Ascending aorta (tissue), 2 donors: ENCODE data around the gene ZNF660. TPM values are rescaled to one million over a fixed set of nuclear protein-coding genes. Genes with fewer than 3 reads are reported as not detected.

Experiments used
- DNase-seq, 2 donors: peaks; one replicate each; pipeline ENCODE4 v3.0.0-alpha.2; 2019; ENCODE audit warnings: low spot score in 2 of 2
- H3K27ac ChIP-seq, 2 donors: fragments of 200-600 bp; sonication (generic); one replicate each; pipeline ENCODE4 v1.5.1; 2016 to 2017; ENCODE audit warnings: mild to moderate bottlenecking in 1 of 2
- H3K27me3 ChIP-seq: fragments of 200-600 bp; sonication (generic); one replicate; pipeline ENCODE4 v1.5.1; 2017
- H3K36me3 ChIP-seq, 2 donors: fragments of 200-600 bp; sonication (generic); one replicate each; pipeline ENCODE4 v1.5.1; 2016
- H3K4me1 ChIP-seq, 2 donors: fragments of 200-600 bp; sonication (generic); one replicate each; pipeline ENCODE4 v1.5.1; 2016 to 2017; ENCODE audit warnings: mild to moderate bottlenecking in 1 of 2
- H3K4me3 ChIP-seq, 2 donors: fragments of 200-600 bp; sonication (generic); one replicate each; pipeline ENCODE4 v1.5.1; 2016 to 2017; ENCODE audit warnings: mild to moderate bottlenecking in 1 of 2
- H3K9me3 ChIP-seq, 2 donors: fragments of 200-600 bp; sonication (generic); one replicate each; pipeline ENCODE4 v1.5.1; 2016
- intact Hi-C: fragments of 100-400 bp; cut with DNase I; formaldehyde crosslinking; loops from one replicate; pipeline ENCODE4 v1.15.1; 2023
- total RNA-seq: library from RNA; depleted of rRNA; stranded (reverse); fragments of >200 nt; gene quantifications from one replicate; pipeline ENCODE4 v1.1.0, GENCODE V29; 2016
- TF ChIP-seq, protein P1 (sequence below), 3 experiments: fragments of 200-600 bp in 2 of 3; fragments of 450-650 bp in 1 of 3; sonication (generic) in 2 of 3; IDR thresholded peaks; one replicate each; pipeline ENCODE4 v1.5.1; 2016 to 2019; ENCODE audit warnings: antibody characterized with exemption in 3 of 3, mild to moderate bottlenecking in 1 of 3, moderate library complexity in 1 of 3

ZNF660 gene
- total RNA-seq, 1 donor from 2014 or later: 0.43 TPM

- intact Hi-C loops: no loop called here
Measured at GRCh38 chr3:44648564-44649229, 63.9 kb downstream of the ZNF660 start, which contains the start of gene ZNF35. Gene ZNF35, plus strand, starts transcription at chr3:44648732. Its CDS starts 2,336 bp downstream, at chr3:44651068.

More at GRCh38 chr3:44648564-44649229, 63.9 kb downstream of the ZNF660 start, which contains the start of gene ZNF35:
- H3K9me3 ChIP-seq: peaks cover 1 to 32% of the 10 kb centered on the region in 2 donors
- peaks cover 27 to 30% of the 10 kb centered on the region in 2 donors for H3K36me3 ChIP-seq
- DNase-seq: peak in 1 of 2 donors; percentile 79
- no peaks in the 10 kb centered on the region for H3K27me3 ChIP-seq
- peak within 1 kb of the TSS; percentile 61 to 74 for H3K27ac ChIP-seq
- H3K4me1 ChIP-seq: no peaks in the 10 kb centered on the region
- TF ChIP-seq, protein P1, sequence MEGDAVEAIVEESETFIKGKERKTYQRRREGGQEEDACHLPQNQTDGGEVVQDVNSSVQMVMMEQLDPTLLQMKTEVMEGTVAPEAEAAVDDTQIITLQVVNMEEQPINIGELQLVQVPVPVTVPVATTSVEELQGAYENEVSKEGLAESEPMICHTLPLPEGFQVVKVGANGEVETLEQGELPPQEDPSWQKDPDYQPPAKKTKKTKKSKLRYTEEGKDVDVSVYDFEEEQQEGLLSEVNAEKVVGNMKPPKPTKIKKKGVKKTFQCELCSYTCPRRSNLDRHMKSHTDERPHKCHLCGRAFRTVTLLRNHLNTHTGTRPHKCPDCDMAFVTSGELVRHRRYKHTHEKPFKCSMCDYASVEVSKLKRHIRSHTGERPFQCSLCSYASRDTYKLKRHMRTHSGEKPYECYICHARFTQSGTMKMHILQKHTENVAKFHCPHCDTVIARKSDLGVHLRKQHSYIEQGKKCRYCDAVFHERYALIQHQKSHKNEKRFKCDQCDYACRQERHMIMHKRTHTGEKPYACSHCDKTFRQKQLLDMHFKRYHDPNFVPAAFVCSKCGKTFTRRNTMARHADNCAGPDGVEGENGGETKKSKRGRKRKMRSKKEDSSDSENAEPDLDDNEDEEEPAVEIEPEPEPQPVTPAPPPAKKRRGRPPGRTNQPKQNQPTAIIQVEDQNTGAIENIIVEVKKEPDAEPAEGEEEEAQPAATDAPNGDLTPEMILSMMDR (IDR thresholded peaks at IDR 0.05): no peak
- peak within 1 kb of the TSS; percentile 79 to 87 for H3K4me3 ChIP-seq

Other genes starting within 250 kb of the ZNF660 start
- gene TCAIM, start 246.2 kb upstream of the ZNF660 start, total RNA-seq: 17.0 TPM
- 6.6 TPM for gene ZNF445, start 107.3 kb upstream of the ZNF660 start, total RNA-seq
- gene ZKSCAN7, start 29.8 kb upstream of the ZNF660 start, total RNA-seq: not detected
- gene ZNF197, start 40.1 kb downstream of the ZNF660 start, total RNA-seq: 18.1 TPM
- 4.8 TPM for gene ZNF35, start 63.8 kb downstream of the ZNF660 start, total RNA-seq
- gene ZNF502, start 127.7 kb downstream of the ZNF660 start, total RNA-seq: 6.5 TPM
- not detected for gene ZNF501, start 144.7 kb downstream of the ZNF660 start, total RNA-seq
- 12.0 TPM for gene KIAA1143, start 176.7 kb downstream of the ZNF660 start, total RNA-seq
- gene KIF15, start 176.8 kb downstream of the ZNF660 start, total RNA-seq: 0.64 TPM